ENCODE measurements around the gene SMCR8.

GRCh38 chr17:18267366-18267765 is 47.7 kb upstream of the SMCR8 start:
- TF ChIP-seq, protein P1, sequence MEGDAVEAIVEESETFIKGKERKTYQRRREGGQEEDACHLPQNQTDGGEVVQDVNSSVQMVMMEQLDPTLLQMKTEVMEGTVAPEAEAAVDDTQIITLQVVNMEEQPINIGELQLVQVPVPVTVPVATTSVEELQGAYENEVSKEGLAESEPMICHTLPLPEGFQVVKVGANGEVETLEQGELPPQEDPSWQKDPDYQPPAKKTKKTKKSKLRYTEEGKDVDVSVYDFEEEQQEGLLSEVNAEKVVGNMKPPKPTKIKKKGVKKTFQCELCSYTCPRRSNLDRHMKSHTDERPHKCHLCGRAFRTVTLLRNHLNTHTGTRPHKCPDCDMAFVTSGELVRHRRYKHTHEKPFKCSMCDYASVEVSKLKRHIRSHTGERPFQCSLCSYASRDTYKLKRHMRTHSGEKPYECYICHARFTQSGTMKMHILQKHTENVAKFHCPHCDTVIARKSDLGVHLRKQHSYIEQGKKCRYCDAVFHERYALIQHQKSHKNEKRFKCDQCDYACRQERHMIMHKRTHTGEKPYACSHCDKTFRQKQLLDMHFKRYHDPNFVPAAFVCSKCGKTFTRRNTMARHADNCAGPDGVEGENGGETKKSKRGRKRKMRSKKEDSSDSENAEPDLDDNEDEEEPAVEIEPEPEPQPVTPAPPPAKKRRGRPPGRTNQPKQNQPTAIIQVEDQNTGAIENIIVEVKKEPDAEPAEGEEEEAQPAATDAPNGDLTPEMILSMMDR (IDR thresholded peaks at IDR 0.05 in 4 of 5, conservative IDR thresholded peaks at IDR 0.05 in 1 of 5): no peak
- TF ChIP-seq POLR2A (IDR thresholded peaks at IDR 0.05): no peak
